Transverse colon (tissue), 4 donors: Measurements from ENCODE around the gene BMAL1. TPM values are rescaled to one million over a fixed set of nuclear protein-coding genes. Genes with fewer than 3 reads are reported as not detected.

Experiments
- DNase-seq: peaks from one replicate; pipeline ENCODE4 v3.0.0-alpha.2; 2019
- H3K27ac ChIP-seq, 4 donors: fragments of 200-600 bp; sonication (generic); 2 replicates each; pipeline ENCODE4 v1.5.1; 2016 to 2018; ENCODE audit warnings: inconsistent platforms in 4 of 4
- H3K27me3 ChIP-seq: fragments of 200-600 bp; sonication (generic); 2 replicates; pipeline ENCODE4 v1.5.1; 2017; ENCODE audit warnings: inconsistent platforms
- H3K36me3 ChIP-seq, 4 donors: fragments of 200-600 bp; sonication (generic); 2 replicates each; pipeline ENCODE4 v1.5.1; 2017 to 2019; ENCODE audit warnings: inconsistent platforms in 4 of 4
- H3K4me1 ChIP-seq, 4 donors: fragments of 200-600 bp; sonication (generic); 2 replicates each; pipeline ENCODE4 v1.5.1; 2017 to 2020; ENCODE audit warnings: inconsistent platforms in 4 of 4
- H3K4me3 ChIP-seq, 4 donors: fragments of 200-600 bp; sonication (generic); 1 replicate in 1 of 4; 2 replicates in 3 of 4; pipeline versions ENCODE4 v1.5.1 to v1.6.1; 2017 to 2019; ENCODE audit warnings: inconsistent platforms in 4 of 4
- H3K9me3 ChIP-seq, 2 donors: fragments of 200-600 bp; sonication (generic); 2 replicates each; pipeline ENCODE4 v1.5.1; 2017 to 2019; ENCODE audit warnings: inconsistent platforms in 2 of 2
- EP300 ChIP-seq: sonication (generic); formaldehyde crosslinking; IDR thresholded peaks from one replicate; pipeline ENCODE4 v1.6.1; 2017; ENCODE audit warnings: antibody characterized with exemption, low read depth
- POLR2A ChIP-seq: fragments of 450-650 bp; IDR thresholded peaks from one replicate; pipeline ENCODE4 v1.6.1; 2016; ENCODE audit warnings: antibody characterized with exemption, mild to moderate bottlenecking, moderate library complexity
- POLR2AphosphoS5 ChIP-seq, 3 donors: sonication (generic); formaldehyde crosslinking; IDR thresholded peaks; one replicate each; pipeline ENCODE4 v1.6.1; 2016; ENCODE audit warnings: antibody characterized with exemption in 3 of 3
- WGBS, 2 donors: methylation state at CpG; one replicate each; pipeline ENCODE4 v1.1.5; 2018; ENCODE audit warnings: low coverage in 1 of 2; 5-methylcytosine and 5-hydroxymethylcytosine counted together
- in situ Hi-C, 4 donors: fragments of 200-750 bp; cut with MboI; loops; one replicate each; pipeline versions ENCODE4 v1.15.0 to v1.15.1; 2017; ENCODE audit warnings: low sequenced_read_pairs in 3 of 4, low pct_ligation_motif_present in 1 of 4, low pct_unique_long_range_greater_than_20kb in 1 of 4
- intact Hi-C: fragments of 100-400 bp; cut with DNase I; formaldehyde crosslinking; loops from one replicate; pipeline ENCODE4 v1.15.1; 2023; ENCODE audit warnings: low total_unique reads
- total RNA-seq, 4 donors: library from RNA; depleted of rRNA; stranded (reverse); fragments of >200 nt; gene quantifications; one replicate each; pipeline ENCODE4 v1.1.0, GENCODE V29; 2016
- TF ChIP-seq, protein P1 (sequence below), 5 experiments: fragments of 200-600 bp in 3 of 5; fragments of 450-650 bp in 2 of 5; sonication (generic) in 3 of 5; IDR thresholded peaks; 1 replicate in 2 of 5; 2 replicates in 3 of 5; pipeline ENCODE4 v1.5.1; 2016 to 2017; ENCODE audit warnings: antibody characterized with exemption in 5 of 5, inconsistent platforms in 3 of 5, mild to moderate bottlenecking in 2 of 5, moderate library complexity in 1 of 5

Gene BMAL1
- total RNA-seq, 4 donors from 2014 or later: 20.7 to 48.6 (median 30.8) TPM

GRCh38 chr11:13297308-13297916 is 19.8 kb downstream of the BMAL1 start:
- DNase-seq: no peak
- H3K4me3 ChIP-seq: no peak overlapping the region
- no peak overlapping the region for H3K27ac ChIP-seq
- intact Hi-C loops (no loop called here), in situ Hi-C loops (no loop called here)
- no peaks in the 10 kb centered on the region for H3K36me3 ChIP-seq
- peaks cover 0 to 36% (median 4%) of the 10 kb centered on the region in 4 donors for H3K4me1 ChIP-seq
- TF ChIP-seq POLR2AphosphoS5 (IDR thresholded peaks at IDR 0.05): no peak
- TF ChIP-seq EP300: no peak
- TF ChIP-seq POLR2A: no peak
- TF ChIP-seq, protein P1, sequence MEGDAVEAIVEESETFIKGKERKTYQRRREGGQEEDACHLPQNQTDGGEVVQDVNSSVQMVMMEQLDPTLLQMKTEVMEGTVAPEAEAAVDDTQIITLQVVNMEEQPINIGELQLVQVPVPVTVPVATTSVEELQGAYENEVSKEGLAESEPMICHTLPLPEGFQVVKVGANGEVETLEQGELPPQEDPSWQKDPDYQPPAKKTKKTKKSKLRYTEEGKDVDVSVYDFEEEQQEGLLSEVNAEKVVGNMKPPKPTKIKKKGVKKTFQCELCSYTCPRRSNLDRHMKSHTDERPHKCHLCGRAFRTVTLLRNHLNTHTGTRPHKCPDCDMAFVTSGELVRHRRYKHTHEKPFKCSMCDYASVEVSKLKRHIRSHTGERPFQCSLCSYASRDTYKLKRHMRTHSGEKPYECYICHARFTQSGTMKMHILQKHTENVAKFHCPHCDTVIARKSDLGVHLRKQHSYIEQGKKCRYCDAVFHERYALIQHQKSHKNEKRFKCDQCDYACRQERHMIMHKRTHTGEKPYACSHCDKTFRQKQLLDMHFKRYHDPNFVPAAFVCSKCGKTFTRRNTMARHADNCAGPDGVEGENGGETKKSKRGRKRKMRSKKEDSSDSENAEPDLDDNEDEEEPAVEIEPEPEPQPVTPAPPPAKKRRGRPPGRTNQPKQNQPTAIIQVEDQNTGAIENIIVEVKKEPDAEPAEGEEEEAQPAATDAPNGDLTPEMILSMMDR (IDR thresholded peaks at IDR 0.05): no peak
- 89 to 100% methylated on average over 4 to 5 of the region's 5 CpGs for WGBS, 2 donors
- H3K27me3 ChIP-seq: no peaks in the 10 kb centered on the region
- H3K9me3 ChIP-seq: no peaks in the 10 kb centered on the region

GRCh38 chr11:13297917-13298356 is 20.3 kb downstream of the BMAL1 start:
- TF ChIP-seq, protein P1 (IDR thresholded peaks at IDR 0.05): no peak
- TF ChIP-seq POLR2AphosphoS5 (IDR thresholded peaks at IDR 0.05): no peak
- TF ChIP-seq EP300: no peak
- no peak for TF ChIP-seq POLR2A
- in situ Hi-C loops: no loop called here
- Histone ChIP-seq H3K27ac (no peak overlapping the region), H3K36me3 (no peaks in the 10 kb centered on the region), H3K9me3 (no peaks in the 10 kb centered on the region), H3K4me3 (no peak overlapping the region), H3K4me1 (peaks cover 0 to 37% (median 4%) of the 10 kb centered on the region in 4 donors), H3K27me3 (no peaks in the 10 kb centered on the region)
- intact Hi-C loops: no loop called here
- 59 to 69% methylated on average over 2 to 5 of the region's 5 CpGs for WGBS, 2 donors
- no peak for DNase-seq

- no peak overlapping the region for H3K27ac ChIP-seq
- no peaks in the 10 kb centered on the region for H3K9me3 ChIP-seq
- WGBS, 2 donors: 67 to 74% methylated on average over 3 to 4 of the region's 4 CpGs
- no peak overlapping the region for H3K4me3 ChIP-seq
- intact Hi-C loops: no loop called here
- no peaks in the 10 kb centered on the region for H3K27me3 ChIP-seq
- DNase-seq: no peak
- in situ Hi-C loops: no loop called here
- TF ChIP-seq EP300: no peak
- no peak for TF ChIP-seq POLR2AphosphoS5 (IDR thresholded peaks at IDR 0.05)
- TF ChIP-seq, protein P1 (IDR thresholded peaks at IDR 0.05): no peak
- TF ChIP-seq POLR2A: no peak
- peaks cover 0 to 41% (median 4%) of the 10 kb centered on the region in 4 donors for H3K4me1 ChIP-seq
- H3K36me3 ChIP-seq: no peaks in the 10 kb centered on the region
Observed at GRCh38 chr11:13298765-13299164, 21.2 kb downstream of the BMAL1 start.

DNA sequence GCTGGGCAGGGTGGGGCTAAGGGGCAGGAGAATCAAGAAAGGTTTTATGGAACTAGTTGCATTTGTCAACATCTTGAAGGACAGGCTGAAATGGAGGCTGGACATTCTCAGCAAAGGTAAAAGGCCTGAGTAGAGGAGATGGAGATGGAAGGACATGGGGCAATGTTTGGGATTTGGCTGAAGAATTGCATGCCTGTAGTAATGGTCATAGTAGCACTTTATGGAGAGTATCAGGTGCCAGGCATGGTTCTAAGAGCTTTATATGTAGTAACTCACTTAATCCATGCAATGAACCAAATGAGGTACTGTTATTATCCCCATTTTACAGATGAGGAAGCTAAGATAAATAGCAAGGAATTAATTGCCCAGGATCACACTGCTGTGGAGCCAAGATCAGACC is 23.9 kb downstream of the BMAL1 start:
- TF ChIP-seq POLR2A: no peak
- Histone ChIP-seq H3K27ac (no peak overlapping the region), H3K36me3 (no peaks in the 10 kb centered on the region), H3K4me3 (no peak overlapping the region), H3K27me3 (no peaks in the 10 kb centered on the region), H3K9me3 (no peaks in the 10 kb centered on the region), H3K4me1 (peaks cover 0 to 37% (median 4%) of the 10 kb centered on the region in 4 donors)
- DNase-seq: no peak
- in situ Hi-C loops (no loop called here), intact Hi-C loops (no loop called here)

GRCh38 chr11:13302420-13302958 is 24.9 kb downstream of the BMAL1 start:
- WGBS, 2 donors: 80 to 91% methylated on average over 1 to 8 of the region's 8 CpGs
- in situ Hi-C loops (no loop called here), intact Hi-C loops (no loop called here)
- H3K4me1 ChIP-seq: peaks cover 0 to 34% (median 2%) of the 10 kb centered on the region in 4 donors
- no peak for TF ChIP-seq EP300
- TF ChIP-seq, protein P1 (IDR thresholded peaks at IDR 0.05): no peak
- no peak for TF ChIP-seq POLR2A
- TF ChIP-seq POLR2AphosphoS5 (IDR thresholded peaks at IDR 0.05): no peak
- no peak overlapping the region for H3K4me3 ChIP-seq
- no peaks in the 10 kb centered on the region for H3K27me3 ChIP-seq
- DNase-seq: no peak
- H3K27ac ChIP-seq: no peak overlapping the region
- no peaks in the 10 kb centered on the region for H3K36me3 ChIP-seq
- no peaks in the 10 kb centered on the region for H3K9me3 ChIP-seq
